ENCODE data around the gene SLC35F1. TPM values are rescaled to one million over a fixed set of nuclear protein-coding genes. Genes with fewer than 3 reads are reported as not detected.

SLC35F1 gene
- total and polyA plus RNA-seq, 2 donors (not counting 3 experiments of a cell fraction or from before 2014, with no cell fraction given), result not detected

DNA sequence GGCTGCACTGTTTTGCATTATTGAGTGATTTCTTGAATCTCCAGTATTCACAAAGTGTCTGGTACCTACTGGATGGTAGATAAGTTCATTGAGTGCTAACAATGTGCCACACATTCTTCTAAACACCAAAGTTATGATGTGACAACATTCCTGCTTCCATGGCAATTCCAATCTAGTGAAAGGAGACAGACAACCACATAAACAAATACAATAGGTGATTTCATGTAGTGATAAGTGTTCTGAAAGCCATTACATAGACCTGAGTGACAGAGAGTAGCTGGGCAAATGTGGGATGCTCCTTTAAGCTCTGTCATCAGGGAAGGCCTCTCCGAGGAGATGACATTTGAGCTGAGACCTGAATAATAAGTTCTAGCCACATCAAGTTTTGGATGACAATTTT is 295.5 kb downstream of the SLC35F1 start:
- H3K79me2 ChIP-seq (ENCODE audit: control insufficient read depth, insufficient read depth, low read length), result no peaks in the 10 kb centered on the region
- H3K9me1 ChIP-seq (replicated peaks; ENCODE audit: control insufficient read depth, extremely low read depth, insufficient read depth, low read length), result no peaks in the 10 kb centered on the region
- no peaks in the 10 kb centered on the region for H4K20me1 ChIP-seq (replicated peaks; ENCODE audit: control insufficient read depth, extremely low read depth, insufficient read depth, low read length)
- ChIA-PET POLR2A (no interaction called here), CTCF (no interaction called here)
- H2AFZ ChIP-seq (ENCODE audit: low read depth, low read length), result no peak overlapping the region
- no TSS peak for BruUV-seq (replicated peaks)
- no peaks in the 10 kb centered on the region for H3K36me3 ChIP-seq (ENCODE audit: control insufficient read depth in 2 of 2, extremely low read depth in 1 of 2, insufficient read depth in 2 of 2, low read length in 2 of 2)
- H3K27me3 ChIP-seq (ENCODE audit: control insufficient read depth in 2 of 2, insufficient read depth in 2 of 2, low read length in 2 of 2), result no peaks in the 10 kb centered on the region
- H3K9me3 ChIP-seq (replicated peaks; ENCODE audit: control insufficient read depth, insufficient read depth, low read length), result no peaks in the 10 kb centered on the region
- H3K4me1 ChIP-seq (ENCODE audit: control insufficient read depth, extremely low read depth, insufficient read depth, low read length), result no peaks in the 10 kb centered on the region
- H3K9ac ChIP-seq (replicated peaks; ENCODE audit: extremely low read depth, insufficient read depth, low read length), result no peak overlapping the region
- intact Hi-C loops (cut with micrococcal nuclease), result no loop called here
- H3K4me2 ChIP-seq (ENCODE audit: insufficient read depth, low read length), result no peak overlapping the region
- DNase-seq (ENCODE audit: low read depth, low spot score) (no peak), FAIRE-seq (no peak)
- TF ChIP-seq EZH2 (IDR thresholded peaks at IDR 0.05; ENCODE audit: borderline replicate concordance, low read depth, low read length, severe bottlenecking), result no peak
- TF ChIP-seq GATA2 (IDR thresholded peaks at IDR 0.05; ENCODE audit: insufficient read depth, insufficient read length, low read depth, low read length), result no peak
- TF ChIP-seq FOS (IDR thresholded peaks at IDR 0.05; ENCODE audit: borderline replicate concordance, insufficient read depth, low read length), result no peak
- no peak for TF ChIP-seq MYC (IDR thresholded peaks at IDR 0.05; ENCODE audit: low read depth, low read length)
- TF ChIP-seq, protein P1, sequence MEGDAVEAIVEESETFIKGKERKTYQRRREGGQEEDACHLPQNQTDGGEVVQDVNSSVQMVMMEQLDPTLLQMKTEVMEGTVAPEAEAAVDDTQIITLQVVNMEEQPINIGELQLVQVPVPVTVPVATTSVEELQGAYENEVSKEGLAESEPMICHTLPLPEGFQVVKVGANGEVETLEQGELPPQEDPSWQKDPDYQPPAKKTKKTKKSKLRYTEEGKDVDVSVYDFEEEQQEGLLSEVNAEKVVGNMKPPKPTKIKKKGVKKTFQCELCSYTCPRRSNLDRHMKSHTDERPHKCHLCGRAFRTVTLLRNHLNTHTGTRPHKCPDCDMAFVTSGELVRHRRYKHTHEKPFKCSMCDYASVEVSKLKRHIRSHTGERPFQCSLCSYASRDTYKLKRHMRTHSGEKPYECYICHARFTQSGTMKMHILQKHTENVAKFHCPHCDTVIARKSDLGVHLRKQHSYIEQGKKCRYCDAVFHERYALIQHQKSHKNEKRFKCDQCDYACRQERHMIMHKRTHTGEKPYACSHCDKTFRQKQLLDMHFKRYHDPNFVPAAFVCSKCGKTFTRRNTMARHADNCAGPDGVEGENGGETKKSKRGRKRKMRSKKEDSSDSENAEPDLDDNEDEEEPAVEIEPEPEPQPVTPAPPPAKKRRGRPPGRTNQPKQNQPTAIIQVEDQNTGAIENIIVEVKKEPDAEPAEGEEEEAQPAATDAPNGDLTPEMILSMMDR (IDR thresholded peaks at IDR 0.05; ENCODE audit: extremely low read depth in 1 of 2, insufficient read depth in 1 of 2, low read depth in 1 of 2, low read length in 2 of 2), result no peak
- TF ChIP-seq, protein P2, sequence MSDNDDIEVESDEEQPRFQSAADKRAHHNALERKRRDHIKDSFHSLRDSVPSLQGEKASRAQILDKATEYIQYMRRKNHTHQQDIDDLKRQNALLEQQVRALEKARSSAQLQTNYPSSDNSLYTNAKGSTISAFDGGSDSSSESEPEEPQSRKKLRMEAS (IDR thresholded peaks at IDR 0.05; ENCODE audit: insufficient read depth, insufficient read length), result no peak
- no peak for TF ChIP-seq JUN (IDR thresholded peaks at IDR 0.05; ENCODE audit: borderline replicate concordance, insufficient read depth, insufficient read length, low read depth)
- dilution Hi-C loops (cut with MboI; ENCODE audit: extremely low pct_ligation_motif_present, low sequenced_read_pairs), result no loop called here
- no peak overlapping the region for H3K27ac ChIP-seq (ENCODE audit: insufficient read depth, low read depth, low read length)
- no peak overlapping the region for H3K4me3 ChIP-seq (replicated peaks in 1 of 3; ENCODE audit: insufficient read depth in 1 of 3, low read depth in 1 of 3, low read length in 3 of 3)

Data from endothelial cell of umbilical vein (primary cell).